ENCODE measurements around the gene CPSF2. TPM values are rescaled to one million over a fixed set of nuclear protein-coding genes. Genes with fewer than 3 reads are reported as not detected.

CPSF2 gene
- total and polyA plus RNA-seq, 10 of the 15 experiments (the other 5 are each of a cell fraction or from before 2014, with no cell fraction given), result 18.2 to 71.8 (median 47.0) TPM

GRCh38 chr14:92121670-92122350 lies at the start of gene CPSF2, which contains the start of gene NDUFB1 (continued):
- TF ChIP-seq ZNF274 (IDR thresholded peaks at IDR 0.05; ENCODE audit: insufficient read depth, insufficient read length) (no peak), HDAC6 (IDR thresholded peaks at IDR 0.05; ENCODE audit: unreplicated experiment) (no peak), KAT2A (conservative IDR thresholded peaks at IDR 0.05; ENCODE audit: control insufficient read depth, low read depth, low read length) (no peak), CTCF (IDR thresholded peaks at IDR 0.05 in 2 of 3, conservative IDR thresholded peaks at IDR 0.05 in 1 of 3; ENCODE audit: control insufficient read depth in 2 of 3, extremely low read depth in 1 of 3, insufficient read depth in 1 of 3, low read depth in 3 of 3, low read length in 3 of 3) (no peak), RELB (IDR thresholded peaks at IDR 0.05; ENCODE audit: low read depth) (peak; percentile 100), MTA2 (IDR thresholded peaks at IDR 0.05; ENCODE audit: low read depth) (peak; percentile 66), SMC3 (IDR thresholded peaks at IDR 0.05; ENCODE audit: borderline replicate concordance, low read length) (no peak; the same call in 1 of the 2 replicates), NFYB (IDR thresholded peaks at IDR 0.05; ENCODE audit: insufficient read depth, low read depth, low read length) (no peak), BHLHE40 (IDR thresholded peaks at IDR 0.05; ENCODE audit: borderline replicate concordance in 1 of 2, low read depth in 2 of 2, low read length in 1 of 2) (peak; percentile 98), TCF7 (IDR thresholded peaks at IDR 0.05; ENCODE audit: borderline replicate concordance) (no peak), IKZF2 (IDR thresholded peaks at IDR 0.05) (no peak; a peak in 1 of 4 replicates), GABPA (IDR thresholded peaks at IDR 0.05; ENCODE audit: low read depth) (no peak), CREB1 (IDR thresholded peaks at IDR 0.05; ENCODE audit: low read depth) (peak; percentile 60; the same call in 1 of the 2 replicates), NFXL1 (IDR thresholded peaks at IDR 0.05; ENCODE audit: borderline replicate concordance) (no peak), YBX1 (IDR thresholded peaks at IDR 0.05) (no peak), ZBTB33 (IDR thresholded peaks at IDR 0.05) (no peak), IRF4 (IDR thresholded peaks at IDR 0.05; ENCODE audit: low read depth, low read length) (no peak), MLLT1 (IDR thresholded peaks at IDR 0.05) (peak; percentile 88), ZNF592 (IDR thresholded peaks at IDR 0.05) (no peak)

Data from GM12878 (cell line).